Activated T-cell treated with anti-CD3 and anti-CD28 coated beads for 48 hours (primary cell): Measurements from ENCODE around the gene CCDC30.
"Not testable (repeated sequence)": the region's sequence is repeated elsewhere in the genome, so short reads cannot be mapped to it uniquely, and the experiment has no call there.

Experiments used
- DNase-seq: peaks from one replicate; pipeline ENCODE4 v3.0.0-alpha.2; 2020; ENCODE audit warnings: low read depth

CCDC30 gene

GRCh38 chr1:42529724-42530181 is 66.7 kb downstream of the CCDC30 start:
- peak; percentile 3 for DNase-seq

DNA sequence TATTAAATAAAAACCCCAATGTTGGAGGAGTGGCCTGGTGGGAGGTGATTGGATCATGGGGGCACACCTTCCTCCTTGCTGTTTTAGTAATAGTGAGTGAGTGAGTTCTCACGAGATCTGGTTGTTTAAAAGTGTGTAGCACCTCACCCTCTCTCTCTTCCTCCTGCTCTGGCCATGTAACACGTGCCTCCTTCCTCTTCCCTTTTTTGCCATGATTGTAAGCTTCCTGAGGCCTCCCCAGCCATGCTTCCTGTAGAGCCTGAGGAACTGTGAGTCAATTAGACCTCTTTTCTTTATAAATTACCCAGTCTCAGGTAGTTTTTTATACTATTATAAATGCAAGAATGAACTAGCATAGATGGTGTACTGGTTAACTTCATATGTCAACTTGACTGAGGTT is 68.0 kb downstream of the CCDC30 start:
- no peak for DNase-seq

DNA sequence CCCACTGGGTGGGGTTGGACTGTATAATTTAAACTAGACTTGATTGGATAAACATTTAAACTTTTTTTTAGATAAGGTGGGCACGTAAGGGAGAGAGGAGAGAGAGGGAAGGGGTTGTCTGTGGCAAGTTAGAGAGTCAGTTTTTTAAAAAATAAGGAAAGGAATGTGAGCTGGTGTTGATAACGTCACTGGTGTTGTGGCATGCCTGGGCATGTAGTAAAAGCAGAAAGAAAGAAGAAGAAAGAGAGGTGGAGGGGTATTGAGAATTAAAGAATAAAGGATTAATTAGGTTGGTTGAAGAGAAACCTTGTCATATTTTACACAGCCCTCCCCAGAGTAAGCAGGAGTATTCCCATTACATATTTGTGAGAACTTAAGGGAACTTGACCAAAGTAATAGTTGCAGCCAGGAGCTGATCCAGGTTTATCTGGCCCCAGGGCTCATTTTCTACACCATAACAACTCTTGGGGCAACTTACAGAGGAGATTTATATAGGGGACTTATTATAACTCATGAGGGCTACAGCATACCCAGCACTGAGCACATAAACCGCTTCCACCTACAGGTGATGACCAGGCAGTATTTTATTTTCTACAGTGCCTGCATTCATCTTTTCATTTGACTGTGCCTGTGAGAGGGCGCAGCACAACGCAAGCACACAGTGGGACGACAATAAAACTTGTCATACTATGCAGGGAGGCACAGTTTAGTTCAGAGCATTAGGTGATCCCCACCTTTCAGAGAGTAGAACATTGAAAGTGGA is 70.2 kb downstream of the CCDC30 start:
- no peak for DNase-seq

DNA sequence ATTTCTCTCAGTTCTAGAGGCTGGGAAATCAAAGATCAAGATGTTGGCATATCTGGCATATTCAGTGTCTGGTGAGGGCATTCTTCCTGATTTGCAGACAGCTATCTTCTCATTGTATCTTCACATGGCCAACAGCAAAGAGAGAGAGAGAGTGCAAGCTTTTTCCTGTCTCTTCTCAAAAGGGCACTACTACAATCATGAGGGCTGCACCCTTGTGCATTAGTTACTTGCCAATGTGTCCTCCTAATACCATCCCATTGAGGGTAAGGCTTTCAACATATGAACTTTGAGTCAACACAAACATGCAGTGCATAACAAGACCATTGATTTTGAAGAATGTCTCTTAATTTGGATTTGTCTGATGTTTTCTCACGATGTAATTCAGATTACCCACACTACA is 78.0 kb downstream of the CCDC30 start:
- no peak for DNase-seq

DNA sequence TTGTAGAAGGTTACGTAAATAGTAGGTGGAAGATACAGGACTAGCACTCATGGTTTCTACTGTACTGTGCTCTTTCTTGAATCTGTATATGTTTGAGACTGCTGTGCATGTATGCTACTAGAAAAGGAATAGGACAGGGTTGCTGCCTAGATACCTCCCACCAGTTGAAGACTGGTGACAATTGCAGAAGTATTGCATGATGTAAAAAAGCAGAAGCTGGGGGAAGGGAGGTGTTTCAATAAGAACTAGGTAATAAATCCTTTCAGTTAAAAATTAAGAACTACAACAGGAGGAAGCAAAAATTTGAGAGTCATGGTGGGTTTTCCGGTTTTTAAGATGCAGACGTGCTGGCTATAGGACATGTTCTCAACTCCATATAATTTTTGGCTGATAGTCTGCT is 88.1 kb downstream of the CCDC30 start:
- no peak for DNase-seq

GRCh38 chr1:42551590-42551989 is 88.5 kb downstream of the CCDC30 start:
- DNase-seq, result no peak

DNA sequence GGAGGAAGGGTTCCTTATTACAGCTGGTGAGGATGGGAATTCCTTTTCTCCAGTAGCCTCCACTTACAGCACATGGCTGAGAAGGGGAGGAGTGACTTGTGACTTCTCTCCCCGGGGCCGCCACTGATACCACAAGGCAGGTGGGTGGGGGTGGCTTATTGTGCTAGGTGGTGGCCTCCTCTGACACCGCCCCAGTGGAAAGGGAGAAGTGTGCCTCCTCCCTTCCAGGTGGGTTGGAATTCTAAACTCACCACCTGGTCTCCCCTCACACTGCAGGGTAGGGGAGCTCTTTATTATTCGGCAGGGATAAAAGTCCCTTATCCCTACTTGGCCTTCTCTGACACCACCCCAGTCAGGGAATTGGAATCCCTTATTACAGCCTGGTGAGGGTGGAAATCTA is 89.5 kb downstream of the CCDC30 start:
- no peak for DNase-seq

GRCh38 chr1:42557230-42557851 is 94.3 kb downstream of the CCDC30 start:
- no peak for DNase-seq

DNA sequence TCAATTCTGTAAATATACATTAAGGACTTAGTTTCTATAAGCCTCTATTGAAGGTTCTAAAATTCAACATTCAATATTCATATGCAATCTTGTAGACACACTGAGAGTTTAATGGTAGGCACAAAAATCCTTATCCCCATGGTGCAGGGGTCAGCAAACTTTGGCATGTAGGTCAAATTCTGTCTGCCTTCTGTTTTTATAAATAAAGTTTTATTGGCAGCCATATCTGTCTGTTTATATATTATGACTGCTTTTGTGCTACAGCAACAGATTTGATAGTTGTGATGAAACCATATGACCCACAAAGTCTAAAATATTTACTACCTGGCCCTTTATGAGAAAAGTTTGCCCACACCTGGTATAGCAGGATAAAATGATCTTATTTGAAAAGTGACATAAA is 104.0 kb downstream of the CCDC30 start:
- DNase-seq, result no peak

- no peak for DNase-seq
Measured at GRCh38 chr1:42576935-42577334, 113.8 kb downstream of the CCDC30 start.

- DNase-seq, result no peak
Measured at GRCh38 chr1:42586016-42586415, 122.9 kb downstream of the CCDC30 start.

DNA sequence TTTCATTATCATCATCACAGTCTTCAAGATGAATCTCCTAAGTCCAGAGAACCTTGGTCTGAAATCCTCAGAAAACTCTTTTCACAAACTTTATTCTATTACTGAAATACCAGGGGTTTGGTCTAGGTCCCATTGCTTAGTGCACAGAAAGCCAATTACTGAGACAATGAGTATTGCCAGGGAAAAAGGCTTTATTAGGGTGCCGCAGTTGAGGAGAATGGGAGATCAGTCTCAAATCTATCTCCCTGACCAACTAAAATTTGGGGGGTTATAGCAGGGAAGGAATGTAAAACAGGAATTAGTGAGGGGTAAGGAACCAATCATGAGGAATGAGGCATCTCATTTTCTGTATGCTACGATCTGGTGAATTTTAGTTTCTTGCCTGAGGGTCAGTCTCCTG is 124.7 kb downstream of the CCDC30 start:
- DNase-seq, result no peak

DNA sequence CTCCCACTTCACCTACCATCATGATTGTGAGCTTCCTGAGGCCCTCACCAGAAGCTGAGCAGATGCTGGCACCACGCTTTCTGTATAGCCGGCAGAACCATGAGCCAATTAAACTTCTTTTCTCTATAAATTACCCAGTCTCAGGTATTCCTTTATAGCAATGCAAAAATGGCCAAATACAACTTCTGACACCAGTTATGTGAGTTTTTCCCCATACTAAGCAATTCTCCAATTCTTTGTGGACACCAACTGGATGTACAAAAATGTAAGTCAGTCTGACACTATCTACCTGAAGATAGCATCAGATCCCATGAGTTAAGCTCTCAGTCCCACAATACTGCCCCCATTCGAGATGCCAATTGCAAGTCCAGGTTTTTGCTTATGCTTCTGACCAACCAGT is 129.7 kb downstream of the CCDC30 start:
- no peak for DNase-seq

DNA sequence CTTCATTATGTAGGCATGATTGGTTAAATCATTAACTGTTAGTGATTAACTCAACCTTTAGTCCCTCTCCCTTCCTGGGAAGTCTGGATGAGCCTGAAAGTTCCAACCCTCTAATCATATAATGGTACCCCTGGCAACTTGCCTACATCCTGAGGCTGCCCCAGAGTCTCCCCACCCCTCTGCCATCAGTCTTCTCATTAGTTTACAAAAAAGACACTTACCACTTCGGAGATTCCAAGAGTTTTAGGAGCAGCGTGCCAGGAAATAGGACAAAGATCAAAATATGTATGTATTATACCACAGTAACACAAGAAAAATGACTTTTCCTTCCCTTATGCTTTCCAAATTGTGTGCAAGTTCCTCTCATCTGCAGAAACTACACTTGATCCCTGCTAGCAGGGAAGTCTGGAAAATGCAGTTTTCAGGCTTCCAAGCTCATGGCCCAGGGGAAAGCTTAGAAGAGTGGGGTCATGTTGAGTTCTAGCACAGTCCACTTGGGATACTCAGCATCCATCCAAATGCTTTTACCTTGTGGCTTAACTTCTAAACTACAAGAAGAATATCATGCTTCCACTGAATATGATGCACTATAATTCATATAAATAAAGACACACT is 130.5 kb downstream of the CCDC30 start:
- DNase-seq, result no peak

GRCh38 chr1:42601472-42601871 is 138.4 kb downstream of the CCDC30 start:
- DNase-seq, result no peak

DNA sequence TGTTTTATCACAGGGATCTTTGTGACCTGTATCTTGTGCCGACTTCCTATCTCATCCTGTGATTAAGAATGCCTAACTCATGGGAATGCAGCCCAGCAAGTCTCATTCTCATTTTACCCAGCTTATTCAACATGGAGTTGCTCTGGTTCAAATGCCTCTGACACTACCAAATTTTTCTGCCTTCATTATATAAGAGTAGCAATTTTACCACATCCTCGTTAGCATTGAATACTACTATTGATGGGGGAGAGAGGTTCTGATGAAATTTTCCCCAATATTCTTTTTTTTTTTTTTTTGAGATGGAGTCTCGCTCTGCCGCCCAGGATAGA is 150.7 kb downstream of the CCDC30 start:
- no peak for DNase-seq

GRCh38 chr1:42618866-42619265 is 155.8 kb downstream of the CCDC30 start:
- no peak for DNase-seq

- DNase-seq, result no peak
Measured at GRCh38 chr1:42620307-42620706, 157.2 kb downstream of the CCDC30 start.

DNA sequence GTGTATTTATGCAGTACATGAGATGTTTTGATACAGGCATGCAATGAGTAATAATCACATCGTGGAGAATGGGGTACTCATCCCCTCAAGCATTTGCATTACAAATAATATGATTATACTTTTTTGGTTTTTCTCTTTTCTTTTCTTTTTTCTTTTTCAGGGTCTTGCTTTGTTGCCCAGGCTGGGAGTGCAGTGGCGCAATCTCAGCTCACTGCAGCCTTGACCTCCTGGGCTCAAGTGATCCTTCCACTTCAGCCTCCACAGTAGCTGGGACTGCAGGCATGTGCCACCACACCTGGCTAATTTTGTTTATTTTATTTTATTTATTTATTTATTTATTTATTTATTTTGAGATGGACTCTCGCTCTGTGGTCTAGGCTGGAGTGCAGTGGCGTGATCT is 158.1 kb downstream of the CCDC30 start:
- not testable (repeated sequence) for DNase-seq

GRCh38 chr1:42627205-42627604 is 164.1 kb downstream of the CCDC30 start:
- not testable (repeated sequence) for DNase-seq

DNA sequence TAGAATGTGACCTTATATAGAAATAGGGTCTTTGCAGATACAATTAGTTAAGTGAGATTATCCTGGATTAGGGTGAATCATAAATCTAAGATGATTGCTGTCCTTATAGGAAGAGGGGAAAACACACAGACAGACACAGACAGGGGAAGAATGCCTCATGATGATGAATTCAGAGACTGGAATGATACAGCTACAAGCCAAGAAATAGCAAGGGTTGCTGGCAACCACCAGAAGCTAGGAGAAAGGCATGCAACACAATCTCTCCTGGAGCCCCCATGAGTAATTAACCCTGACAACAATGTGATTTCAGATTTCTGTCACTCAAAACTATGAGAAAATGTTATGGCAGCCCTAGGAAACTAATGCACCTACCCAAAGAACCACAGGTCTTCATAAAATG is 176.0 kb downstream of the CCDC30 start:
- DNase-seq, result no peak

DNA sequence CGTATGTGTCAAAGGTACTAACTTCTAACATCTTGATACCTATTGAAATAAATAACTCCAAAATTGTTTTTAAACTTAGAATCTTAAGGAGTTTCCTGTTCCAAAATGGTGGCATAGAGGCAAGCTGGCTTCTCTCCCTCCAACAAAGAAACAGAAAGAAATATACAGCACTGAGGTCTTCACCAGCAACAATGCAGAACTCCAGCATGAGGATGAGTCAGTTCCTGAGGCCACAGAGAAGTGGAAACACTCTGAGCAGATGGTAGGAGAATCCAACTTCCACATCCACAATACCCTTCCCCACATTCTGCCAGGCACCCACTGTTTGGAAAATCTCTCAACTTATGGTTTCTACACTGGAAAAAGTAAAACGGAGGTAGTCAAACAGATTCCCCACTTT is 183.0 kb downstream of the CCDC30 start:
- DNase-seq, result no peak

- no peak for DNase-seq
Measured at GRCh38 chr1:42657201-42657600, 194.1 kb downstream of the CCDC30 start.
